ENCODE results near the gene IFIT5.
A peak's percentile ranks its signal among the peaks of the same experiment; 100 is the strongest.
"Not testable (repeated sequence)": the region's sequence is repeated elsewhere in the genome, so short reads cannot be mapped to it uniquely, and the experiment has no call there.

IFIT5 gene, protein sequence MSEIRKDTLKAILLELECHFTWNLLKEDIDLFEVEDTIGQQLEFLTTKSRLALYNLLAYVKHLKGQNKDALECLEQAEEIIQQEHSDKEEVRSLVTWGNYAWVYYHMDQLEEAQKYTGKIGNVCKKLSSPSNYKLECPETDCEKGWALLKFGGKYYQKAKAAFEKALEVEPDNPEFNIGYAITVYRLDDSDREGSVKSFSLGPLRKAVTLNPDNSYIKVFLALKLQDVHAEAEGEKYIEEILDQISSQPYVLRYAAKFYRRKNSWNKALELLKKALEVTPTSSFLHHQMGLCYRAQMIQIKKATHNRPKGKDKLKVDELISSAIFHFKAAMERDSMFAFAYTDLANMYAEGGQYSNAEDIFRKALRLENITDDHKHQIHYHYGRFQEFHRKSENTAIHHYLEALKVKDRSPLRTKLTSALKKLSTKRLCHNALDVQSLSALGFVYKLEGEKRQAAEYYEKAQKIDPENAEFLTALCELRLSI

DNA sequence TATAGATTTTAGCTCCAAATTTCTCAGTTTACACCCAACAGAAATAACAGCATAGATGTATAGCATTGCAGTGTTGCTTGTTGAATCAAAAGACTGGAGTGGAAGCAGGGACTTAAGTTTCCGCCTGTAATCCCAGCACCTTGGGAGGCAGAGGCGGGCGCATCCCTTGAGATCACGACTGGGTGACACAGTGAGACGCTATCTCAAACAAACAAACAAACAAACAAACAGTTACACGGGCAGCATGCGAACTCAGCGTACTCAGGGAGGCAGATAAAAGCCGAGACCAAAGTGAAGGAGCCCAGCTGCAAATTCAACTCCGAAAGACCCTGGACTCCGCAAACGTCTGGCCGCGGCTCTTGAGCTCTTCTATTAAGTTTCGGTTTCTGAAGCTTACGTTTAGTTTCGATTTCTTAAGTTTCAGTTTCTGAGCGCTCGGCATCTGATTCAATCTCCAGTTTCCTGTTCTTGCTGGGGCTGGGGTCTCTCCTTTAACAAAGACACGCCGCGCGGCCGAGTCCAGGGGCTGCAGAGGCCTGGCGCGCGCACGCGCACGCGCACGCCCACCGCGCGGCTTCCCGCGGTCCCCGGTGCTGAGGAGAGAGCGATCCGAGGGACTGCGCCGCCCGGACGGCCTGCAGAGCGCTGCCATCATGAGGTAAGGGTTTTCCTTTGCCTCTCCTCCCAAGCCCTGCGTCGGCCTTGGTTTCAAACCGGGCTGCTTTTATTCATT lies at the start of gene IFIT5:
TSS of gene IFIT5 (plus strand) at position 423 of the 733 bp plus-strand sequence. CDS start at position 654, 231 bp downstream.
- DNase-seq (ENCODE audit: low read depth) = peak; percentile 23

DNA sequence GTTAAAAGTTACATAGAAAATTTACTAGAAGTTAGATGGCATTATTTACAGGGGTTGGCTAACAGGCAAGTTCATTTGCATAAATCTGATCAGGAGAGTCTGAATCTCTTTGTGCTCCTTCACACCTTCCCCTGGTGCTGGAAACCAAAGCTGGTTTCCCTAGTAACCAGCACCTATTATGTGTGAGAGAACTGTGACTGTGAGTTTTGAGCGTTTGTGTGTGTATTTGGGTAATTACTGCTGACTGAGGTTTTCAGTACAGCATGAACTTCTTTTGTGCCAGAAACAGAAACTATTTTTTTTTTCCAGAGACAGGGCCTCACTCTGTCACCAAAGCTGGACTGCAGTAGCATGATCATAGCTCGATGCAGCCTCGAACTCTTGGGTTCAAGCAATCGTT lies 46.8 kb upstream of the IFIT5 start:
- no peak for DNase-seq (ENCODE audit: low read depth)

DNA sequence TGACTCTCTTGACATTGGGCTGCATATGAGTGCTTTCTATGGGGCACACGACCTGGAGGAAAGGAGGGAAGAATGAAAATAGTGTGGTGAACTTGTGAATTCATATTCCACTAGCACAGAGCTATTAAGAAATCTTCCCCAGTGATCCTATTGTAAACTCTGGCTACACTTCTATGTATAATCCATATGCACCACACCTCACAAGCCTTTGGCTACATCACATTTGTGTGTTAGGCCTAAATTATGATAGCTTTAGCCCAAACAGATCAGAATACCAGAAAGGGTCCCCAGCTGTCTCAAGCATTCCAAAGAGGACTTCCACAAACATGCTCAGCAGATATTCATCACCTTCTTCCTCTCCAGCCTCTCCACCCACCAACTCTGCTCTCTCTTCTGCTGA lies 46.2 kb upstream of the IFIT5 start:
- no peak for DNase-seq (ENCODE audit: low read depth)

DNA sequence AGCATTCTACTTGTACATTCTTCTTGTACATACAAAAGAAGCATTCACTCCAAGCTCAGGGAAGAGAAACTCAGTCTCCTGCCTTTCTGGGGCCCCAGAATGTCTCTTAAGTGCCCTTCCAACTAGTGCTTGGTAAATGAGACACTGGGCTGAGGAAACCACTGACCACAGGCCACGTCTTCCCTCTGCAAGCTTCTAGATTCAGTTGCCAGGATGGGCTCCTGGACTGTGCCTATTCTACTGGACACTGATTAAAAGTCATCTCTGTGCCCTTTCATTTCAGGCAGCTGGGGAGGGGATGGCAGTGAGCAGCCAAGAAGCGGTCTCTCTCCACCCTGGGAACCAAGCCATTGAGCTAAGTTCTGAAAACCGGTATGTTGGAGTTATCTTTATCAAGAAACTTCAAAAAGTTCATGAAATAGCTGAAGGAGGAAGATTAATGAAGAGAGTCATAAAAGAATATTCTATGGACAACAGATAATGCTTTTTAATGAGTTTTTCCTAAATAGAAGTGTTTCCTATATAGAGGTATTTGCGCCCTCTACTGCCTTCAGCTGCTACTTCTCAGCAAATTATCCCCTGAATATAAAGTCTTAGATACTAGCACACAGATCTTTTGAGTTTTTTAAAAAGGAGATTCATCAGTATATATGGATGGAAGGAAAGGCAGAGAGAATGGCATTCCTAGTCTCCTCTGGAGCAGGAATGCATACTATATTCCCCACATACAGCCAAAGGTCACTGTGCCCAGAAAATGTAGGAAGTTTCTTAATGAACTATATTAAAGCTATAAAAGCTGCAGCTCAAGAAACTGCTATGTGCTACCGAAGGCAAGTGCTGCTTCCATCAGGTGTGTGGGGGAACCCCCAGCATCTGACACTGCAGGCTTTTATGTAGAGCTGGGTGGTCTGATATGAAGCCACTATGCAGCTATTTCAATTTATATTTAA lies 44.9 kb upstream of the IFIT5 start:
- DNase-seq (ENCODE audit: low read depth) = no peak

DNA sequence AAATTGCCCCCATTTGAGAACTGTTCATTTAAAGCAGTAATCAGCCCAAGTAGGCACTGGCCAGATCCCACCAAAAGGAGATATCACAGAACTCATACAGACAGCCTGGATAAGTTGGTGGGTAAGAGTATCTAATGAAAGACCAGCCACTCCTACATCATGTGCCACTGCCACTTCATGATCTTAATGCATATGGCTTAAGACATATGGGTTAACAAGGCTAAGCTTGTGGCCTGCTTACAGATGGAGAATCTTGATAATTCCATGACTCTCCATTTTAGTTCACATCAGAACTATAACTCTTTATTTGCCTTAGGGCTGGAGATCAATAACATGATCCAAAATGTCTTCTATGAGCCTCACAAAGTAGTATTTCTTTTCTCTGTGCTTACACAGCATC lies 43.3 kb upstream of the IFIT5 start:
- no peak for DNase-seq (ENCODE audit: low read depth)

DNA sequence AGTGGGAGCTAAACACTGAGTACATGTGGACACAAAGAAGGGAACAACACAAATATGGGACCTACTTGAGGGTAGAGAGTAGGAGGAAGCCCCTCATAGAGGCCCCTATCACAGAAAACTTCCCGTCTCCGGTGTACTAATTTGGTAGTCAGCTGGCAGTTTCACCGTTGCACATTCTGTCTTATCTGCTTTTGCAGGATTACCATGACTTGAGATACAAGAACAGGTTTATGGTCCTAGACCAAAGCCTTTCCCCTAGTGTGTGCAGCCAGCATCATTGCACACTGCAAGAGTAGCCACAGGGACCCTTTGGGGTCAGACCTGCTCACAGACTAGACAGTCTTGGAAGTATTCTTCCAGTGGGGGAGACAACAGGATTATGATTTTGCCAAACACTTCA lies 42.4 kb upstream of the IFIT5 start:
- DNase-seq (ENCODE audit: low read depth) = no peak

DNA sequence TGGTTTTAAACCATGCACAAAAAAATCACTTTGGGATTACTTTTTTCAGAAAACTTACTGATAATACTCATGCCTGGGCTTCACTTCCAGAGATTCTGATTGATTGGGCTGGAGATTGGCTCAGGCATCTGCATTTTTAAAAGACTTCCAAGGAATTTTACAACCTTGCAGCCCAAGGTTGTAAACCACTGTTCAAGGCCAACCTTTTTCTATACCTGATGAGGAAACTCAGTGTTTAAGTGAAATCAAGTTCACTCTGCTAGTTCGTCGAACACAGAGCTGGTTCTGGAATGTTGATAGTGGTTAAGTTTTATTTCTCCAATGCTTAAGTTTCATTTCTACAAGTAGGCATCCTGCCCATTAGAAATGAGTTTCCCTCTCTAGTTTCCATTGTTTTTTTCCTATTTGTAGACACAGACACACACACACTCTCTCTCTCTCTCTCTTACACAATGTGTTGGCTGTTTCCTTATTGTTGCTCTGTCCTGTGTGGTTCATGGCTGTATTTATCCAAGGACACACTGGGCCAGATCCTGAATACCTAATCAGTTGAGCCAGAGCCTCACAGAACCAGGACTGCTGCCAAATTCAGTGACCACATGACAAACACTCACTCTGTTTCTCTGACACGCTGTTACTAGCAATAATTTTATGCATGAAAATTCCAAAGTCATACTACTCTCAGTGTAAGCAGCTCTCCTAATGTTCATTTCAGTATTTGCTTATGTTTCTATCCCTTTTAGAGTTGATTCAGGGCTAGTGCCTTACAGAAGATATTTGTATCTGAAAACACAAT lies 40.3 kb upstream of the IFIT5 start:
- DNase-seq (ENCODE audit: low read depth) = no peak

DNA sequence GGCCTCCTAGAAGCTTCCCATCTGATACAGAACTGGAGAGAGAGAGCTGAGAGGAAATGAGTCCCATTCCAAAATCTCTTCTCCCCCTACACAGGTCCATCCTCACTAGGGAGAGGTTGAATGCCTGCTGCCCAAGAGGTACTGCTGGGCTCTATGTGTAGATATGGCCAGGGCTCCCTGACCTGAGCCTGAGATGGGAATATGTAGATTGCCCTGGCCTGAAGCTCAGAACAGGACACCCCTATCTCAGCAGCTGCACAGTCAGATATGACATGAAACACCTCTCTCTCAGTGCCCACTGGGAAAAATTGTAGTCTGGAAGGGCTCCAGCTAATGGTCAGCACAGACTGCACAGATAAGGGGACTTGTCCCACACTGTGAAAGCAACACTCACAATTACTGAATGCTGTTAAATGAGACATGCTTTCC lies 39.6 kb upstream of the IFIT5 start:
- DNase-seq (ENCODE audit: low read depth) = no peak

DNA sequence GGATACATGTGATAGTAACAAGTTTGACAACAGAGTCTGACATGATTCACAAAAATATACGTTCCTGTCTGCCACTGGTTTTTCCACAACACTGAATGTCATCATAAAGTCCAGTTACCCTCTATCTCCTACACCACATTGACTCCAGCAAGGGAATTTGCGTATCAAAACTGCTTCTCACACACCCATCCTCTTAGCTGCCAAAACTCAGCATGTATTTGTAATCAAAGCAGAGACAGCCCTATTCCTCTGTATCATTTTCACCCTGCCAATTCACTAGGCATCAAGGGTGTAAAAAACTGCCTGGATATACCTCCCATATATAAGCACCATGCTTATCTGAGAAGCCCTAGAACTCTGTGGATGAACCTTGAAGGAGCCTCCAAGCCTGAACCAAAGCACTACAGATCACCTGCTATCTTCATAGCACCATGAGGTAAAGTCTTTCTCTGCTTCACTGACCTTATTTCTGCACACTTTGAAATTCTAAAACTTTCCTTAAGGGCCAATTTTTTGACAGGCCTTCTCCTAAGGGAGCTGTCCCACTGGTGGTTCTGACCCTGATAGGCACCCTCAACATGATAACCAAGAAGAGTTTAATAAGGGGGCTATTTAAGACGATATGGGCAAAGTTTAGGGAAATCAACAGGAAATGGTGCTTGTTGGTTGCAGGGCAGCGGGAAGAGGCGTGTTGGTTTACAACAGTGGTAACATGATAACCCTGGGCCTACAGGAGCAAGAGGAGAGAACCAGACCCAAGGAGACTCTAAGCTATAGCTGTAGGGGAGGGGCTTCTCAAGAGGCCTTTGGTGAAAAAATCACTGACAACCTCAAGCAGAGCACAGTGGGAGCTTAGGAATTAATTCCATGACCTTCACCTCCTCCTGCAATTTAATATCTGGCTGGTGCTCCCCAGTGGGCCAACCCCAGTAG lies 36.4 kb upstream of the IFIT5 start, which contains the start of gene IFIT1B:
TSS of gene IFIT1B (plus strand) at position 352 of the 933 bp plus-strand sequence. CDS start at position 432, 80 bp downstream.
- DNase-seq (ENCODE audit: low read depth) = no peak

DNA sequence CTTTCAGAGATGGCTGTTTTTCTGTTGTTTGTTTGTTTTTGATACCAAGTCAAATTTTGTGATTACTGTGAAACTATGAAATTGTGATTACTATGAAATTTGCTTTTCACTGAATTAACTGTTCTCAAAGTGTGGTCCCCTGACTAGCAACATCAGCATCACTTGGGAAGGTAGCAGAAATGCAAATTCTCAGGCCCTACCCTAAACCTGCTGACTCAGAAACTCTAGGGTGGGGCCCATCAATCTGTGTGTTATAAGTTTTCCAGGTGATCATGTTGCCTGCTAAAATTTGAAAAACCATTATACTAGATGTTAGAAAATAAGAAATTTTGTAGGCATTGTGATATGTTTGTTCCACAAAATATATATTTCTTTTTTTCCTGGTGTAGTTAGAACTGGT lies 35.3 kb upstream of the IFIT5 start:
- no peak for DNase-seq (ENCODE audit: low read depth)

DNA sequence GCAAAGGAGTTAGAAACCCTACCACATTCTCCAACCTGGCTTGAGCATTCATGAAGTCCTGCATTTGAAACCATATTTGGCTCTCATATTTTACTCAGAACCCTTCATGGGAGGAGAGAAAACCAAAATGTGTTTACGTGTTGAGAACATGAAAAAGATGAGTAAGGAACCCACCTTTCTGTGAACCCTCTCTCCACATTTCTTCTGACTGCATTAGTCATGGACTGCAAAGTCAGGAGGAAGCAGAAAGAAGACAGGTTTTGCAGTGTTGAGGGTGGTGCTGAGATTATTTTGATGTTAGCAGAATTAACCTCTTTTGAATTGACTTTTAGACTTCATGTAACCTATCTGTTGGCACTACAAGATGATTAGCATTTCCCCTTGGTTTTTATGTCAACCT lies 31.6 kb upstream of the IFIT5 start:
- no peak for DNase-seq (ENCODE audit: low read depth)

DNA sequence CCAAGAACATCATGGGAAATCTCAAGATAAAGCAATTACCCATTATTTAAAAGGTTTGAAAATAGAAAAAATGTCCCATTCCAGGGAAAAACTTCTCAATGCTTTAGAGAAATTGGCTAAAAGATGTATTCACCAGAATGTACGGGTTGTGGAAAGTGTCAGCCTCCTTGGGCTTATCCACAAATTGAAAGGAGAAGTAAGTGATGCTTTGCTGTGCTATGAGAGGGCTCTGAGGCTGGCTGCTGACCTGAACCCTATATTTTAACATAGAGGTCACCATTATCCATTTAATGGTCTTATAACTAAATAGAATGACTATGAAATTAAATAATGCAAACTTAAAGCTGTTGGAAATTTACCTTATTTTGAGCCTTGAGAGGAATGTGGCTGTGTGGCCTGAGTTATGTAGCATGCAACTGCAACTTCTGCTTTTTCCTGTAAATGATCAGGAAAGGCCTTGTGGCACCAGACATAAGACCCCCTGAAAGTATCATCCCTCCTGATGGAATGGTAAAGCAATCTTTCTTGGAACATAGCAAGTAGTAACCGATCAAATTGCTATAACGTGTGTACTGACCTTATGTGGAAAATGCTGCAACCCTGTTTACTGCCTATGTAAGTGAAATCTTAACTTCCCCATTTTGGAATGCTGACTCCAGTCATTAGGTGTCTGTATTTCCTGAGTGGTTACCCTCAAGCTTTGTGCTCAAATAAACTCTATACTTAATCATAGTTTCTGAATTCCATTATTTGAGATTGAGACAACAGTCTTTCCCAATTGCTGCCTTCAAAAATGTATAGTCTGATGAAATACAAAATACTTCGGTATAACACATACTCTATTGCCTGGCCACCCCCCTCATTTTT lies 29.7 kb upstream of the IFIT5 start:
- no peak for DNase-seq (ENCODE audit: low read depth)

DNA sequence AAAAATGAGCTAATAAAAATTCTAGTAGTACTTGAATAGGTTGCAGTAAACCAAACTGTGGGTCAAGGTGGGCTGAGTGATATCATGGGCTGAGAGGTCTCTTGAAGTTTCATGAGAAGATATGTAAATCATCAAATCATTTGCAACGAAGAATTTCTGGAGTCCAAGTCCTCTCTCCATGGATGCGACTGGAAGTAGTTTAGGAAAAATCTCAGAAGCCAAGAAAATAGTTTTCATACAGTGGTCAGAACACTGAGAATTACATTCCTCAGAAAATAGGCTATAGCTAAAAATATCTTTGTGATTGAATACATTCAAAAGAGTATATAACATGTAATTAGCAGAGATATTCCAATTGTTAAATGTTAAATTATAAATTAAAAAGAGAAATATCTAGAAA lies 25.6 kb upstream of the IFIT5 start:
- DNase-seq (ENCODE audit: low read depth) = no peak

DNA sequence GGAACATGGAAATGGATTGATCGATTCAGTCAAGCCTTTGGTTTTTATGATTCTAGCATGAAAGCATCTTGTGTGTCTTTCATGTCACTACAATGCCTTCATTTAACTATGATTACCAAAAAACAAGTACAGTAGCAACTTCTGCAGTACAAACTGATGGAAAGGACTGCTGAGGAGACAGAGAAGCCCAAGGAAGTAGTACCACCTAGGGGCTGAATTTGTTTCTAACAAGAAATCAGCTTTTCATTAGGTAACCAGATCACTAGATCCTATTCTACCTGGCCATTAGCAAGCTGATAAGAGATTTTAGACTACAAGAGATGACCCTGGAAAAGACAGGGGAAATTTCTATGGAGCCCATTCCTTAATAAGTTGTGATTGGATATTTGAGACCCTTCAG lies 25.1 kb upstream of the IFIT5 start:
- DNase-seq (ENCODE audit: low read depth) = no peak

DNA sequence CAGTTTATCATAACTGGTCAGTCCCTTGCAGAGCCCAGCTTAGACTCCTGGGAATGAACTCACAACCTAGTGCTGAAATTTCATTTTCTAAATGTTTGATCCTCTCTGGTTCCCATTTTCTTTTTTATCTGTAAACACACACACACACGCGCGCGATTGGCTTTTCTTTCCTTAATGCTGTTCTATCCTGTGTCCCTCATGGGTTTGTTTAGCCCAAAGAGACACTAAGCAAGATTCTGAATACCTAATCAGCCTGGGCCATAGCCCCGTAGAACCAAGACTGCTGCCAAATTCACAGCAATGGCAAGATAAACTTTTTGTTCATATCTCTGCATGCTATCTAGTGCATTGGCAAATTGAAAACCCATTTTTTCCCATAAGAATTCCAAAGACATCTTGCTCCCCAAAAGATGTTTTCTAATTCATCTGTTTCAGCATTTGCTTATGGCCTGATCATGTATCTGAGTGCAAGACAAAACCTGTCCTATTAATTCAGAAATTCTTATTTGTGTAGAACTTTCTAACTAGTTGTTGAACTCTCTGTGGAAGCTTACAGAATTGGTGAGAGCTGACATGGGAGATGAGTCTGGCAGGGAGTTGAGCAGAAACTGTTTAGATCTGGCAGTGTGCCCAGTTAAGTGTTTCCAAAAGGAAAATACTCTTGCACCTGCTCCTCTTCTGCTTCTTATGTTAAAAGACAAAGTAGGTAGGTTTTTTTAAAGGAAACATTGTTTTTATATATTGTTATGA lies 23.7 kb upstream of the IFIT5 start:
- no peak for DNase-seq (ENCODE audit: low read depth)

DNA sequence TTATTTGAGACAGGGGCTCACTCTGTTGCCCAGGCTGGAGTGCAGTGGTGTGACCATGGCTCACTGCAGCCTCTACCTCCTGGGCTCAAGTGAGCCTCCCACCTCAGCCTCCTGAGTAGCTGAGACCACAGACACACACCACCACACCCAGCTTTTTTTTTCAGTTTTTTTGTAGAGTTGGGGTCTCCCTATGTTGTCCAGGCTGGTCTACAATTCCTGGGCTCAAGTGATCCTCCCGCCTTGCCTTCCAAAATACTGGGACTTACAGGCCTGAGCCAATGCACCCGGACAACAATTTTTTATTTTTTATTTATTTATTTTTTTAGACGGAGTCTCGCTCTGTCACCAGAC lies 23.2 kb upstream of the IFIT5 start:
- not testable (repeated sequence) for DNase-seq (ENCODE audit: low read depth)

DNA sequence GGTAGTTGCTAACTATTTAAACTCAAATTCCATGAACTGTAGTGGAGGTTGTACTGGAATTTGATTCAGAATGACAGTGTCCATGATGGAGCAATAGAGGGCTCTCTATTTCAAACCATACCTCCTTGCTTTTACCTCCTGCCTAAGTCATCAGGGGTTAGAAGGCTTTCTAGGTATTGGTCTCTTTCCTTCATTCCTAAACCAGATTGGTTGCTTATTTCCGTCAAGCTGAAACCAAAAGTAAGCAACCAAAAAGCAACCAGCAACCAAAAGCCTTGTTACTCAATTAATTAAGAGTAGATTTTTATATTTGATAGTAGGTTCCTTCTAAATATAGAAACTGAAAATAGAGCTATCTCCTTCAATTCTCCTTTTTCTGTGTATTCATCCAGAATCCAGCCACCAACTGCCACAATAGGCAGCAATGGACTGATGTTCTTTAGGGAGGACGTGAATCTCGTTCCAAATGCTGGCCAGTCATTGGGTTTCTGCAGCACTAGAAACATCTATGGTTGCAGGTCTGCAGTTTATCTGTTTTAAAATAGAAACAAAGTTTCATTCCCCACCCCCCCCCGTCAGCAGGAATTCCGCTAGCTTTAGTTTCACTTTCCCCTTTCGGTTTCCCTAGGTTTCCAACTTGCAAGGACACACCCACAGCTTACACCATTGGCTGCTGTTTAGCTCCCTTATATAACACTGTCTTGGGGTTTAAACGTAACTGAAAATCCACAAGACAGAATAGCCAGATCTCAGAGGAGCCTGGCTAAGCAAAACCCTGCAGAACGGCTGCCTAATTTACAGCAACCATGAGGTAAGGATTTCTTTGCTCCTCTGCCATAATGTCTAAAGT lies 22.2 kb upstream of the IFIT5 start, which contains the start of gene IFIT1:
TSS of gene IFIT1 (plus strand) at position 717 of the 850 bp plus-strand sequence. CDS start at position 807, 90 bp downstream.
- no peak for DNase-seq (ENCODE audit: low read depth)

Data from stimulated activated CD8-positive, alpha-beta memory T cell treated with anti-CD3 and anti-CD28 coated beads, Interleukin-7, amount 100 ng/mL, for 24 hours (primary cell).